T-helper 2 cell treated with Interferon-gamma antibody and Interleukin-4, amounts not matched to agents 100 ng/mL and 5 ng/mL, for 36 hours (primary cell): ENCODE results near the gene MYO1D. TPM values are rescaled to one million over a fixed set of nuclear protein-coding genes. Genes with fewer than 3 reads are reported as not detected.
"Not testable (repeated sequence)": the region's sequence is repeated elsewhere in the genome, so short reads cannot be mapped to it uniquely, and the experiment has no call there.

Source experiments
- intact Hi-C: fragments of 100-400 bp; cut with micrococcal nuclease; formaldehyde crosslinking; loops from one replicate; pipeline ENCODE4 v1.15.1; 2023
- total RNA-seq: library from RNA; stranded (reverse); gene quantifications from 2 replicates; pipeline ENCODE4 v1.2.3, GENCODE V29; 2022

MYO1D gene
- total RNA-seq, 1 donor from 2014 or later = 9.3 TPM

GRCh38 chr17:32739722-32740121 lies 137.2 kb downstream of the MYO1D start:
- intact Hi-C loops = no loop called here

GRCh38 chr17:32739151-32739550 lies 137.8 kb downstream of the MYO1D start:
- intact Hi-C loops = not testable (repeated sequence)

GRCh38 chr17:32733401-32733800 lies 143.5 kb downstream of the MYO1D start:
- intact Hi-C loops = no loop called here

- intact Hi-C loops = no loop called here
These were observed 144.0 kb downstream of the MYO1D start for GRCh38 chr17:32732900-32733299.

- intact Hi-C loops = no loop called here
These were observed 144.7 kb downstream of the MYO1D start for GRCh38 chr17:32732296-32732642.

- intact Hi-C loops = no loop called here
These were observed 145.2 kb downstream of the MYO1D start for GRCh38 chr17:32731556-32732295.

- intact Hi-C loops = no loop called here
These were observed 149.2 kb downstream of the MYO1D start for GRCh38 chr17:32727681-32728080.

- intact Hi-C loops = no loop called here
These were observed 151.2 kb downstream of the MYO1D start for GRCh38 chr17:32725697-32726096.

GRCh38 chr17:32723310-32723955 lies 153.5 kb downstream of the MYO1D start:
- intact Hi-C loops = no loop called here

GRCh38 chr17:32722733-32723132 lies 154.2 kb downstream of the MYO1D start:
- intact Hi-C loops = no loop called here

- intact Hi-C loops = no loop called here
These were observed 156.3 kb downstream of the MYO1D start for GRCh38 chr17:32720671-32721070.

- intact Hi-C loops = no loop called here
These were observed 157.2 kb downstream of the MYO1D start for GRCh38 chr17:32719689-32720088.

- intact Hi-C loops = not testable (repeated sequence)
These were observed 162.0 kb downstream of the MYO1D start for GRCh38 chr17:32714922-32715321.

- intact Hi-C loops = not testable (repeated sequence)
These were observed 162.7 kb downstream of the MYO1D start for GRCh38 chr17:32714206-32714605.

GRCh38 chr17:32713081-32713480 lies 163.8 kb downstream of the MYO1D start:
- intact Hi-C loops = no loop called here

GRCh38 chr17:32709562-32709961 lies 167.4 kb downstream of the MYO1D start:
- intact Hi-C loops = no loop called here

GRCh38 chr17:32701871-32702270 lies 175.1 kb downstream of the MYO1D start:
- intact Hi-C loops = no loop called here

- intact Hi-C loops = no loop called here
These were observed 177.7 kb downstream of the MYO1D start for GRCh38 chr17:32699247-32699646.

- intact Hi-C loops = no loop called here
These were observed 178.9 kb downstream of the MYO1D start for GRCh38 chr17:32697728-32698625.

GRCh38 chr17:32696426-32696825 lies 180.5 kb downstream of the MYO1D start:
- intact Hi-C loops = no loop called here

- intact Hi-C loops = no loop called here
These were observed 181.1 kb downstream of the MYO1D start for GRCh38 chr17:32695864-32696263.
